ENCODE data around the gene DMRTC2. TPM values are rescaled to one million over a fixed set of nuclear protein-coding genes. Genes with fewer than 3 reads are reported as not detected.

DMRTC2 gene
- total RNA-seq, 1 donor from 2014 or later: not detected

DNA sequence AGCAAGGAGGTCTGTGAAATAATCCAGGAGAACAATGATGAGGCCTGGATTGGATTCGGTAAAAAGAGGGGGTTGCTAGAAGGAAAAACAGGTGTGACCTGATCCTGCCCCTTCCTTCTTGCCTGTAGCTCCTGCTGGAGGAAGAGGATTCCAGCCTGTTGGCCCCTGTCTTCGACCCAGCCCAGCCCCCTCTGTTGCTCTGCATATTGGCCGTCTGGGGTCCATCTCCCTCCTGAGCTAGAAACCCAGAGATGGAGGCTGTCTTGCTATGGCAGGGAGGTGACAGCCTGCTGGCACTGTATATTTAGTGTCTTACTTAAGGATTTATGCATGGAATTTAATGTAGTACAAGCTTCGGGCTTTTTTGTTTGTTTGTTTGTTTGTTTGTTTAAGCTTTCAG lies 6.6 kb downstream of the DMRTC2 start:
- H3K4me1 ChIP-seq: no peaks in the 10 kb centered on the region
- H3K36me3 ChIP-seq: no peaks in the 10 kb centered on the region
- H3K27ac ChIP-seq (replicated peaks): no peak overlapping the region
- TF ChIP-seq, protein P1, sequence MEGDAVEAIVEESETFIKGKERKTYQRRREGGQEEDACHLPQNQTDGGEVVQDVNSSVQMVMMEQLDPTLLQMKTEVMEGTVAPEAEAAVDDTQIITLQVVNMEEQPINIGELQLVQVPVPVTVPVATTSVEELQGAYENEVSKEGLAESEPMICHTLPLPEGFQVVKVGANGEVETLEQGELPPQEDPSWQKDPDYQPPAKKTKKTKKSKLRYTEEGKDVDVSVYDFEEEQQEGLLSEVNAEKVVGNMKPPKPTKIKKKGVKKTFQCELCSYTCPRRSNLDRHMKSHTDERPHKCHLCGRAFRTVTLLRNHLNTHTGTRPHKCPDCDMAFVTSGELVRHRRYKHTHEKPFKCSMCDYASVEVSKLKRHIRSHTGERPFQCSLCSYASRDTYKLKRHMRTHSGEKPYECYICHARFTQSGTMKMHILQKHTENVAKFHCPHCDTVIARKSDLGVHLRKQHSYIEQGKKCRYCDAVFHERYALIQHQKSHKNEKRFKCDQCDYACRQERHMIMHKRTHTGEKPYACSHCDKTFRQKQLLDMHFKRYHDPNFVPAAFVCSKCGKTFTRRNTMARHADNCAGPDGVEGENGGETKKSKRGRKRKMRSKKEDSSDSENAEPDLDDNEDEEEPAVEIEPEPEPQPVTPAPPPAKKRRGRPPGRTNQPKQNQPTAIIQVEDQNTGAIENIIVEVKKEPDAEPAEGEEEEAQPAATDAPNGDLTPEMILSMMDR (IDR thresholded peaks at IDR 0.05; ENCODE audit: borderline replicate concordance): no peak
- no peaks in the 10 kb centered on the region for H3K9me3 ChIP-seq (replicated peaks)
- DNase-seq: no peak
- intact Hi-C loops (cut with micrococcal nuclease): no loop called here
- H3K27me3 ChIP-seq (ENCODE audit: low read depth): peaks cover 71% of the 10 kb centered on the region
- no peak overlapping the region for H3K4me3 ChIP-seq

DNA sequence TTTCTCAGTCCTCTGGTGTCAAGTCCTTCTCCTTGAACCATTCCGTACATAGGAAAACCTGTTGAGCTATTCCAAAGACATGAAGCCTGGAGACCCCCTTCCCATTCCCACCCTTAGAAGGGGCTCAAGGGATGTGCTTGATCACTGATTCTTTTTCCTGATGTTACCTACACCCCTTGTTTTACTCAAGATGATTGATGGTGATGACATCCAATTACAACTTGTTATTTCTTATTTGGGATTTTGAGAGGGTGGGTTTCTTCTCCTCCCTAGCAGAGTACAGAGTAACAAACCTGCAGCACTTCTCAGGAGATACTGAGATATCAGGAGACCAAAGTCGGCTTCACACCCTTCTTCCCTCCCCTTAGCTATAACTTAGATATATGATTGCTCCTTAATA lies 8.5 kb downstream of the DMRTC2 start:
- Histone ChIP-seq H3K4me1 (no peaks in the 10 kb centered on the region), H3K4me3 (no peak overlapping the region), H3K9me3 (replicated peaks) (no peaks in the 10 kb centered on the region), H3K36me3 (no peaks in the 10 kb centered on the region), H3K27ac (replicated peaks) (no peak overlapping the region), H3K27me3 (ENCODE audit: low read depth) (peaks cover 66% of the 10 kb centered on the region)
- no peak for DNase-seq
- intact Hi-C loops (cut with micrococcal nuclease): no loop called here
- TF ChIP-seq, protein P1 (IDR thresholded peaks at IDR 0.05; ENCODE audit: borderline replicate concordance): no peak

DNA sequence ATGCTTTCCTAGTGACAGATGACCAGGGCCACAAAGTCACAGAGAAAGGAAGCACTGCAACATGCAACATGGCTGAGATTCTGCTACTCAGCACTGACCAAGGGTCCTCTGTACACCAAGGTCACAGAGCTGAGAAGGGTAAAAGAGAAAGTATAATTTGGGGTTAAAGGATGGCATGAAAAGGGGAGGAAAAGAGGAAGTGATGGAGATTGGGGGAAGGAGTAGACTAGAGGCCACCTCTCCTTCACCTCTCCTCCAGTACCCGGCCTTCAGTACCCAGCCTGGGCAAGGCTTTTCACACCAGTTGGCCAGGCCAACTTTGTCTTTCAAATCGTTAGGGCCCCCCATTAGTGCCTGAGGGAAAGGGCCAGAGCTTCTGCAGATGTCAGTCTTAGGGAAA lies 8.9 kb downstream of the DMRTC2 start:
- Histone ChIP-seq H3K9me3 (replicated peaks) (no peaks in the 10 kb centered on the region), H3K4me1 (no peaks in the 10 kb centered on the region), H3K27me3 (ENCODE audit: low read depth) (peaks cover 62% of the 10 kb centered on the region), H3K27ac (replicated peaks) (no peak overlapping the region), H3K4me3 (no peak overlapping the region), H3K36me3 (no peaks in the 10 kb centered on the region)
- intact Hi-C loops (cut with micrococcal nuclease): no loop called here
- DNase-seq: no peak
- TF ChIP-seq, protein P1 (IDR thresholded peaks at IDR 0.05; ENCODE audit: borderline replicate concordance): no peak

- Histone ChIP-seq H3K27me3 (ENCODE audit: low read depth) (peaks cover 16% of the 10 kb centered on the region), H3K4me3 (peak overlapping the region; percentile 95), H3K4me1 (peaks cover 41% of the 10 kb centered on the region), H3K27ac (replicated peaks) (peak overlapping the region; percentile 99), H3K9me3 (replicated peaks) (no peaks in the 10 kb centered on the region), H3K36me3 (peaks cover 34% of the 10 kb centered on the region)
- no peak for DNase-seq
- TF ChIP-seq, protein P1 (IDR thresholded peaks at IDR 0.05; ENCODE audit: borderline replicate concordance): no peak
- intact Hi-C loops (cut with micrococcal nuclease): no loop called here
Measured at GRCh38 chr19:41859213-41859617, 14.4 kb downstream of the DMRTC2 start.

- peak within 1 kb of the TSS; percentile 95 for H3K4me3 ChIP-seq
- no peaks in the 10 kb centered on the region for H3K9me3 ChIP-seq (replicated peaks)
- peaks cover 40% of the 10 kb centered on the region for H3K36me3 ChIP-seq
- intact Hi-C loops (cut with micrococcal nuclease): loop anchor here (10.0 kb wide), 1 partner anchor 75 kb away; no protein-coding TSS in a partner anchor
- TF ChIP-seq, protein P1 (IDR thresholded peaks at IDR 0.05; ENCODE audit: borderline replicate concordance): peak; percentile 76
- H3K27me3 ChIP-seq (ENCODE audit: low read depth): peaks cover 14% of the 10 kb centered on the region
- peak within 1 kb of the TSS; percentile 99 for H3K27ac ChIP-seq (replicated peaks)
- peak; percentile 98 for DNase-seq
- peaks cover 47% of the 10 kb centered on the region for H3K4me1 ChIP-seq
Measured at GRCh38 chr19:41859618-41860418, 15.0 kb downstream of the DMRTC2 start, which contains the start of gene RPS19. RPS19 (plus strand) TSS chr19:41860255; CDS start chr19:41860775, 520 bp downstream.
